ENCODE data around the gene PARVG. TPM values are rescaled to one million over a fixed set of nuclear protein-coding genes. Genes with fewer than 3 reads are reported as not detected.

The PARVG gene
- total RNA-seq, 1 donor from 2014 or later: 0.23 TPM

GRCh38 chr22:44211256-44211945 is 30.7 kb downstream of the PARVG start:
- Mint-ChIP-seq H3K27ac (ENCODE audit: unreplicated experiment) (no peak overlapping the region), H3K4me1 (ENCODE audit: low read depth, unreplicated experiment) (no peaks in the 10 kb centered on the region), H3K27me3 (ENCODE audit: low read depth, unreplicated experiment) (peaks cover 22% of the 10 kb centered on the region), H3K36me3 (ENCODE audit: low read depth, unreplicated experiment) (peaks cover 2% of the 10 kb centered on the region), H3K9me3 (ENCODE audit: unreplicated experiment) (peaks cover 5% of the 10 kb centered on the region), H3K4me3 (ENCODE audit: unreplicated experiment) (no peak overlapping the region)
- no peak overlapping the region for H2AFZ ChIP-seq (ENCODE audit: low read depth, low read length)
- no peak overlapping the region for H3K9ac ChIP-seq (ENCODE audit: low read length)
- DNase-seq (ENCODE audit: low read depth): no peak
- H3K79me2 ChIP-seq (ENCODE audit: insufficient read depth, low read length): no peaks in the 10 kb centered on the region
- no peak overlapping the region for H3K27ac ChIP-seq (ENCODE audit: low read depth, low read length)
- FAIRE-seq: no peak
- TF ChIP-seq EZH2 (IDR thresholded peaks at IDR 0.05; ENCODE audit: insufficient read depth, low read length): no peak
- TF ChIP-seq, protein P1, sequence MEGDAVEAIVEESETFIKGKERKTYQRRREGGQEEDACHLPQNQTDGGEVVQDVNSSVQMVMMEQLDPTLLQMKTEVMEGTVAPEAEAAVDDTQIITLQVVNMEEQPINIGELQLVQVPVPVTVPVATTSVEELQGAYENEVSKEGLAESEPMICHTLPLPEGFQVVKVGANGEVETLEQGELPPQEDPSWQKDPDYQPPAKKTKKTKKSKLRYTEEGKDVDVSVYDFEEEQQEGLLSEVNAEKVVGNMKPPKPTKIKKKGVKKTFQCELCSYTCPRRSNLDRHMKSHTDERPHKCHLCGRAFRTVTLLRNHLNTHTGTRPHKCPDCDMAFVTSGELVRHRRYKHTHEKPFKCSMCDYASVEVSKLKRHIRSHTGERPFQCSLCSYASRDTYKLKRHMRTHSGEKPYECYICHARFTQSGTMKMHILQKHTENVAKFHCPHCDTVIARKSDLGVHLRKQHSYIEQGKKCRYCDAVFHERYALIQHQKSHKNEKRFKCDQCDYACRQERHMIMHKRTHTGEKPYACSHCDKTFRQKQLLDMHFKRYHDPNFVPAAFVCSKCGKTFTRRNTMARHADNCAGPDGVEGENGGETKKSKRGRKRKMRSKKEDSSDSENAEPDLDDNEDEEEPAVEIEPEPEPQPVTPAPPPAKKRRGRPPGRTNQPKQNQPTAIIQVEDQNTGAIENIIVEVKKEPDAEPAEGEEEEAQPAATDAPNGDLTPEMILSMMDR (IDR thresholded peaks at IDR 0.05; ENCODE audit: insufficient read depth, low read depth, low read length): no peak
- H3K4me1 ChIP-seq (ENCODE audit: insufficient read depth, low read length): no peaks in the 10 kb centered on the region
- H3K4me3 ChIP-seq (ENCODE audit: insufficient read depth, low read depth, low read length): no peak overlapping the region
- peaks cover 3% of the 10 kb centered on the region for H3K27me3 ChIP-seq (ENCODE audit: insufficient read depth, low read length)
- H4K20me1 ChIP-seq (ENCODE audit: insufficient read depth, low read length): no peaks in the 10 kb centered on the region
- no peak overlapping the region for H3K4me2 ChIP-seq (ENCODE audit: low read length)
- peaks cover 7% of the 10 kb centered on the region for H3K9me3 ChIP-seq (ENCODE audit: insufficient read depth, low read depth, low read length)
- H3K36me3 ChIP-seq (ENCODE audit: insufficient read depth, low read length): no peaks in the 10 kb centered on the region

DNA sequence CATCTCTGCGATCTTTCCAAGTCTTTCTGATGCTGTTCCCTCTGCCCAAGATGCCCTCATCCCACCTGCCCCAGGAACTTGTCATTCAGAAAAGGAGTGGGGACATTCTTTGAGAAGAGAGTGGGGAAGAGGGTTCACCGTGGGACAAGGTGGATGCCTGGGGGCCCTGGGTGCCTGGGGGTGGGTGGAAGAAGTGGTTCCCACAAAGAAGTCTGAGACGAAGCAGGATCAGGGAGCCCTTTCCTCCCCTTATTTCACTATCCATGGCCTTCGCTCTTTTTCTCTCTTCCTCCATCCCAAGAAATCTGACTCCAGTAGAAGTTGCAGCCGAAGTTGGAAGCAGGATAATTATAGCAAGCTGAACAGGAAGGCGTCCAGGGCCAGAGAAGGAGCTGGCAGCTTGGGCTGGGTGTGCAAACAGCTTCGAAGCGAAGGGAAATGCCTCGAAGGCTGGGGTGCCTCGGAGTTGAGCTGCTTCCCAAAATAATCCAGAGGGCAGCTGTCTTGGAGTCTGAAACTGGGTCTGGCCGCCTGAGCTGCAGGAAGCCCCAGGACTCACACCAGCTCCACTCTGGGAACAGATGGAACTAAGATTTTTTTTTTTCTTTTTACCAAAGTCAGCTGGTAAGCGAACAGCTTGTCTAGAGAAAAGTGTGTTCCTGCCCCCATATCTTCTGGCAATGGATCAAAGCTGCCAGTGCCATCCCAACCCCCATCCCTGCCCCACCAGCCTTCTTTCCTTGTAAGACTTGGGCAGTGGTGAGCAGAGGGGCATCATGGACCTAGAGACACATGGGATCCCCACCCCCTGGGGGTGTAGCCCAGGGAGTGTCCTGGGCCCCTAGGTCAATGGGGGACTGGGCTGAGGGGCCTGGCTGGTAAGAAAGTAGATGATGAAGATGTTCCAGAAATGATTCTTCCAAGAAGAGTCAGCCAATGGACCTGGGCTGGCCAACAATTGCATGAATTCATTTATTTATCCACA is 31.5 kb downstream of the PARVG start:
- DNase-seq (ENCODE audit: low read depth): no peak
- Histone ChIP-seq H3K9me3 (ENCODE audit: insufficient read depth, low read depth, low read length) (peaks cover 7% of the 10 kb centered on the region), H3K79me2 (ENCODE audit: insufficient read depth, low read length) (no peaks in the 10 kb centered on the region), H4K20me1 (ENCODE audit: insufficient read depth, low read length) (no peaks in the 10 kb centered on the region), H3K4me2 (ENCODE audit: low read length) (no peak overlapping the region), H3K9ac (ENCODE audit: low read length) (no peak overlapping the region), H3K27ac (ENCODE audit: low read depth, low read length) (no peak overlapping the region), H3K4me3 (ENCODE audit: insufficient read depth, low read depth, low read length) (no peak overlapping the region), H3K36me3 (ENCODE audit: insufficient read depth, low read length) (no peaks in the 10 kb centered on the region), H2AFZ (ENCODE audit: low read depth, low read length) (no peak overlapping the region), H3K27me3 (ENCODE audit: insufficient read depth, low read length) (peaks cover 3% of the 10 kb centered on the region), H3K4me1 (ENCODE audit: insufficient read depth, low read length) (no peaks in the 10 kb centered on the region)
- Mint-ChIP-seq H3K4me1 (ENCODE audit: low read depth, unreplicated experiment) (no peaks in the 10 kb centered on the region), H3K9me3 (ENCODE audit: unreplicated experiment) (peaks cover 5% of the 10 kb centered on the region), H3K4me3 (ENCODE audit: unreplicated experiment) (no peak overlapping the region), H3K27me3 (ENCODE audit: low read depth, unreplicated experiment) (peaks cover 20% of the 10 kb centered on the region), H3K36me3 (ENCODE audit: low read depth, unreplicated experiment) (peaks cover 2% of the 10 kb centered on the region), H3K27ac (ENCODE audit: unreplicated experiment) (no peak overlapping the region)
- TF ChIP-seq, protein P1 (IDR thresholded peaks at IDR 0.05; ENCODE audit: insufficient read depth, low read depth, low read length): no peak
- TF ChIP-seq EZH2 (IDR thresholded peaks at IDR 0.05; ENCODE audit: insufficient read depth, low read length): no peak
- no peak for FAIRE-seq
